CD4-positive, alpha-beta T cell treated with Interferon alpha-2 for 1 hour (primary cell): ENCODE results near the gene FNIP2.
"Not testable (repeated sequence)": the region's sequence is repeated elsewhere in the genome, so short reads cannot be mapped to it uniquely, and the experiment has no call there.

Experiments
- DNase-seq, 2 donors: peaks; one replicate each; pipeline ENCODE4 v3.0.0-alpha.2; 2020 to 2022

Gene FNIP2

GRCh38 chr4:158763462-158763861 lies 5.4 kb upstream of the FNIP2 start:
- DNase-seq: no peak

DNA sequence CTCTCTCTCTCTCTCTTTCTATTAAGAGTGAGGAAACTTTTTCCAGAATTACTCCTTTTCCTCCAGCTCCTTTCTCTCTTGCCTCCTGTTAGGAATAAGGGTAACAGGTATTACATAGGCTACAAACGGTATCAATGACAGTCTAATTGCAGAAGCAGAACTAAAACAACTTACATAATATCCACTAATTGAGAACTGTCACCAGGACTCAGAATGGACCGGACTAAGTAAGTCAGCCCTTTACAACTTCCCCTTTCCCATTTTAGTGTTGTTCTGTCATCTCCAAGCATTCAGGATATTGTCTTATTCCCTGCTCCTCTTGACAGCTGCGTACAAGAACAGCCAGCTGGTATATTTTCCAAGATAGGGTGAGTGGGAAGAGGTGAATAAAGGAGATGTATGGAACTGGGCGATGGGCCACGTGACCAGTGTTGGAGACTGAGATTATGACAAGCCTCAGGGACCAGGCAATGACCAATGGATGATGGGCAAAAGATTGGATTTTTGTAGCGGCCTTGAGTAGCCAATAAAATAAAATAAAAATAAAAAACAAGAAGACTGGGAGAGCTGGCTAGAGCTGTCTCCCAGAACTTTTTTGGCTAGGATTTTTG lies 2.3 kb upstream of the FNIP2 start:
- no peak for DNase-seq

- no peak for DNase-seq
Observed at GRCh38 chr4:158767451-158767850, 1.4 kb upstream of the FNIP2 start.

DNA sequence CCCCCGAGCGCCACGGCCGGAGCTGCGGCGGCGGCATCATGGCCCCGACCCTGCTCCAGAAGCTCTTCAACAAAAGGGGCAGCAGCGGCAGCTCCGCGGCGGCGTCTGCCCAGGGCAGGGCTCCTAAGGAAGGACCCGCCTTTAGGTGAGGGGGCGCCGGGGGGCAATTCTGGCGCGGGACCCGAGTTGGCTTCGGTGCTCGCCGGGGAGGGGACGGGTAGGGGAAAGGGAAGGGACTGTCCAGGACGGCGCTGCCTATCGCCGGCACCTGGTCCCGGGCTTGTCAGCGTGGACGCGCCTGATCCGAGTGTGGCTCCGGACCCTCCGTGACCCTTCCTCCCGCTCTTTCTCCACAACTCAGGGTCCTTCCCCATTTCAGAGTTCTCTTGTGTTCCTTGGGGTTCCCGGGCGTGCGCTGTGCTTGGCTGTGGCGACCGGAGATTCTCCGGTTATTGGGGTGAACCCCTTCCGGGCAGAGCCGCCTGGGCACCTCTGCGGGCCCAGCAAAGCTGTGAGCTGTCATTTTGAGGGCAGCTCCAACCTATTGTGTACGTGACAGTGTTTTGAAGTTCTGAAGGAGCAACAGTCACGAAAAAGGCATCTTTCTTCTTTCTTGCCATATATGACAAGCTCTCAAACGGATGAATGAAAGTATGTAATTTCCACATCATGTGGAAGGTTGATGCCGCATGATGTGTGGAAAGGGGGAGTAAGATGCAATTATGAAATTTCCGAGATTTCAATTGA lies 522 bp downstream of the FNIP2 start:
- peak; percentile 39 to 58 for DNase-seq

- DNase-seq: no peak
Observed at GRCh38 chr4:158770671-158771070, 1.8 kb downstream of the FNIP2 start.

DNA sequence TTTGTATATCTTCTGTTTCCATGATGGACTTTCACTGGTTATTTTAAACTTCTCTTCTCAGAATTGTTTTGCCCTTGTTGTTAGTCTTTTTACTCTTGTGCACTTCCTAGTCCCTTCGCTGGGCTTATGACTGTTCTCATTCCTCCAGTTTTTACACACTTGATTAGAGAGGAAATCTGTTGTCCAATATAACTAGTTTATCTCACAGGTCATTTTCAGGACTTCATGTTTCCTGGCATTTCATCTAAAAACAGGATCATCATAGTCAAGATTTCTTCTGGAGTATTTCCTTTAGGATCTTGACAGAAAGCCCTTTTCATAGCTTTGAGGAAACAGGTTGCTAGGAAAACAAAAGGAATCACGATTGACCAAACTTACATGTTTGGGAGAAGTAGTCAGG lies 3.0 kb downstream of the FNIP2 start:
- DNase-seq: no peak

- no peak for DNase-seq
Observed at GRCh38 chr4:158775091-158775651, 6.3 kb downstream of the FNIP2 start.

GRCh38 chr4:158776106-158776505 lies 7.3 kb downstream of the FNIP2 start:
- no peak for DNase-seq

DNA sequence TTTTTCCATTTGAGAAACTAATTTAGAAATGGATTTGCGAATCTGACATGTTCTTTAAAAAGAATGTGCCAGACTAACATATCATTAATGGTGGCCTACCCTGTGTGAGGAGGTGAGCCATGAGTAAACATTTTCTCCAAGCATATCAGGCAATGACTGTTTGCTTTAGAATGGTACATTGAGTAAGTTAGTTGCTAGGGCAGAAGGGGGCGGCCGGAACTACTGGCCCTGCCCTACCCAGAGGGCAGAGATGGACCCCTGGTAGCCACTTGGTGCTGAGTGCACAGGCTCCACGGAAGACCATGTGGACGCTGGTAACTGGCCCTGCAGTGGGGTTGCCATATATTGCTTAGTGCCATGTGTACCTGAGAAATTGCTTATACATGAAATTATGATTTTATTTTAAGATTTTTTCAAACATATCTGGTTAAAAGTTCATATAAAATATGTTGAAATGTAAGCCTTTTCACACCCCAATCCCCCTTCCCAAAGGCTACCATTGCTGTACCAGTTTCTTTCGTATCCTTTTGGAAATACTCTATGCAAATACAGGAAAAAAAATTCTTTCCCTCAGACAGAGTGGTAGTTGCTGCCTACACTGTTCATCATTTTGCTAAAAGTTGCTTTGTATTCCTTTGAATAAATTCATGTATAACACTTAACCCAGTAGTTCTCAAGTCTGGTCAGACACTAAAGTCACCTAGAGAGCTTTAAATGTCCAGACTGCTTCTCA lies 8.8 kb downstream of the FNIP2 start:
- DNase-seq: no peak

DNA sequence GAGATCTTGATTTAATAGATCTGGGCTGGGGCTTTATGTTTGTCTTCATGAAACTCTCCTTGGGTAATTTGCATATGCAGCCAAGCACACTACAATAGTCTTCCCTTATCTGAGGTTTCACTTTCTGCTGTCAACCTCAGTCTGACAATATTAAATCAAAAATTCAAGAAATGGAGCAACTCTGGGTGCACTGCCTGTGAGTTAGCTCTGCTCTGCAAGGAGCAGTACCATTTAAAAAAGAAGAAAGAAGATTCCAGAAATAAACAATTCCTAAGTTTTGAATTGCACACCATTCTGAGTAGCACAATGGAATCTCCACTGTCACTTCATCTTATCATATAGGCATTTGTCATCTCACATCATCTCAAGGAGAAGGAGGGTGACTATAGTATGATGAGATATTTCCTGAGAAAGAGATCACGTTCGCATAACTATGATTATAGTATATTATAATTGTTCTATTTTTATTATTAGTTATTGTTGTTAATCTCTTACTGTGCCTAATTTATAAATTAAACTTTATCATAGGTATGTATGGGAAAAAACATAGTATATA lies 9.4 kb downstream of the FNIP2 start:
- DNase-seq: peak in 1 of 2 donors; percentile 20

DNA sequence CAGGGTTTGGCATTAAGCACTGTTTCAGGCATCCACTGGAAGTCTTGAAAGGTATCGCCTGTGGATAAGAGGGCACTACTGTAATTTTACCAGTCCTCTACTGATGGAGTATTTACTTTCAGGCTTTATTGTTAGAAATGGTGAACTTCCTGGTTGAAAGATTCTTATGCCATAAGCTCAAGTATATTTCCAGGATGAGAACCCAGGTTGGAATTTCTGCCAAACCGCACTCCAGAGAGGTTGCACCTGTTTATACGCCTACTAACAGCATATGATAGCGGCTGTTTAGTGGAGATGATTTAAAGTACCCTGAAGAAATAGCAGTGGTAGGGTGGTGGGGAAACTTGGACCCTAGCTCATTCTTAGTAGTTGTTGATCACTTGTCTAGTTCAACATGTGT lies 9.9 kb downstream of the FNIP2 start:
- DNase-seq: no peak

- no peak for DNase-seq
Observed at GRCh38 chr4:158781963-158782362, 13.1 kb downstream of the FNIP2 start.

DNA sequence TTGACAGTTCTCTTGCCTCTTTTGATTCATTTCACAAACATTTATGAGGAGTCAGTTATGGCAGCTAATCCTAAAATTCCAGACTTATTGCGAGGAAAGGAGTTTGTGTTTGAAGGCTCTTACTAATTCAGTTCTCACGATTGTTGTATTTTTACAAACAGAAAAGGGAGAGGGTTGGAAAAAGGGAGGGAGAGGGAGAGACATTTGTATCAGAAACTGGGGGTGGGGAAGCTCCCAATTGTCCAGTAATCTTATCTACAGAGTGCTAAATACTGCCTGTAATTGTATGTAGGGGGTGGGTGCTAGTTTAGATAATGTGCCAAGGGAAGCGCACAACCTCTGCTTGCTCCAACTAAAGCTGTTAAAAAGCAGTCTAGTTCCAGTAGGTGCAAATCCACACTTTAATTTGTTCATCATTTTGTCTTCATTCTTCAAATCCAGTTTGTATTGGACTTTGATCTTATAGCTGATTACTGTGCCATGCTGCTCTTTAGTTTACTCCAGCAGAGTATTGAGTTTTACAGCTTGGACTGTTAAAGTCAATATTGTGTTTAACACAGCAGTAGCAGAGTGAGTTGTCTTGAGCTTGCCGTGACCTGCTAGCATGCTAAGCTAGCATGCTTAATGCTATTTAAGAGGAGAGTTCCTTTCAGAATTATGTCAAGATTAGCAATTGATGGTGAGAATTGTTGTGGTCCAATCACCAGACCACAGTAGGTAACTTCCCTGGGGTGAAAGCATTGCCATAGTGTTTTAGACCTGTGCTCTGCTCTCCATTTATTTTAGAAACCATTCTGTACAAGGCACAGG lies 13.9 kb downstream of the FNIP2 start:
- no peak for DNase-seq

DNA sequence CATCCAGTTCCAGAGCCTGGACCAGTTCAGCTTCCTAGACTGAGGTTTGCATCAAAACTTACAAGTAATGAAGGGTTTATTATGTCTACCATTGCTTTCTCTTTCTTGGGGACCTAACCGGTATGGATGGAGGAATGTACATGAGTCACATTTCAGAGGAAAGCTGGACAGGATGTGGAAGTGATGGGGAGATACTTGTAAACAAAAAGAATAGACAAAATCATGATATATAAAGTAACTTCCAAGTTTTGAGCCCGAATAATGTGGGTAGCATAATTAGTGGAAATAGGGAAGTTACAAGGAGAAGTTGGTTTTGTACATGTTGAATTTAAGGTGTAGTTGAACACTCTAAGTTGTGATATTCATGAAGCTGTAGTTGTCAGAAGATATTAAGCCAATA lies 15.0 kb downstream of the FNIP2 start:
- no peak for DNase-seq

DNA sequence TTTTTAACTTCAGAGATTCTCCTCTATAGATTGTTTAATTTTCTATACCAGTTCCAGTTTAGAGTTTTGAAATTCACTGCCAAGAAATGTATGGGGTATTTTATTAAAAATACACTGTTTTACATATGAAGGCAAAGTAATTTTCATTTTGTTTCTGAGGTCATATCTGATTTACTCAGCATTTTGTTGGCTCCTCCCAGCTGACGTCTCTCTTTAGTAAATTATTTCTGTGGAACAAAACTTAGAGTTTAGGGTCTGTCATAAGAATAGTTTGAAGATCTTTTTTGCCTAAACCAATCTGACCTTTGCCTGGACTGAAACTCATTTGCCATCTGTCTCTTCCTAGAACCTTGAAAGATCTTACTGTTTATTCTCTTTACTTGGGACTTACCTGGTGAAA lies 16.9 kb downstream of the FNIP2 start:
- DNase-seq: no peak

GRCh38 chr4:158786121-158786601 lies 17.3 kb downstream of the FNIP2 start:
- no peak for DNase-seq

- no peak for DNase-seq
Observed at GRCh38 chr4:158786955-158787354, 18.1 kb downstream of the FNIP2 start.

DNA sequence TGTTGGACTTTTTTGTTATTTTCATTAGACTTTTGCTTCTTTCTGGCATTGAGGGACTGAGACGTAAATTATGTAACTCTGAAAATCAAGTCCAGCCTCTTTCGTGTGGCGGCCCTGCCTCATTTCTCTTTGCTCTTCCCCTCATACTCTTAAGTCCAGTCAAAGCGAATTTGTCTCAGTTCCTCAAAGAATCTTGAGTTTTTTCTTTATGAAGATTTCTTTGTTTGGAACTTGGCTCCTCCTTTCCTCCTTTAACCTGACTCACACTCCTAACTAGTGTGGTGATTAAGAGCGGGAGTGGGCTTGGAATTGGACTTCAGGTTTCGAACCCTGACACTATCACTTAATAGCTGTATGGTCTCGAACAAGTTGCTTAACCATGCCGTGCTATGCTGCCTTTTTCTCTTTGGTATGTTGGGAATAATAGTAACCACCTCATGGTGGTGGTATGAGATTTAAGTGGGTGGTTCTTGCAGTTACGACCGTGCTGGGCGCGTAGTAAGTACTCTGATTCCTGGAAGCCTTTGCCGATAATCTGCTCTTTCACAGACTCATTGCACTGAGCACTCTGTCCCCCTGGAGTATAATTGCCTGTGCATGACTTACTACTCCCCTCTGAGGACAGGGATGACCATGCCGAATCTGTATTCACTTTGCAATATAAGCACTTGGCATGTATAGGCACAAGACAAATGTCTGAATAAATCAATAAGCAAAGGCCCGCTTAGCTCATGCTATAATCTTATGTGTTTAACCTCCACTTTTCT lies 19.1 kb downstream of the FNIP2 start:
- DNase-seq: no peak

DNA sequence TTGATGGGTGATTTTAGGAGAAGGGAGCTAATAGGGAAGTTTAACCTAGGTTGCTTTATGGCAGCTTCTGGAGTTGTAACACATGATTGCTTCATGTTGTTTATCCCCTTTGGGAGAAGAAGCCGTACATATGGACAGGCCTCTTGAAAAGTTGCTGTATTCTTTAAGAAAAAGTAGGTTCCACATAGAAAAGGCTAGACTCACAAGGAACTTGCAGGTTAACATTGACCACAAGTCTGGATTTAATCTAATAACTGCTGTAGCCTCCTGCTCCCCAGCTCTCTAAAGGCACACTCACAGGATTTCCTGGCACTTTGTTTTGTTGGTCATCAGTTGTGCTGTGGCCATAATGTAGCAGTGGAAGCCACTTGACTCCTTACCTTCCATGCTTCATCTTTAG lies 19.7 kb downstream of the FNIP2 start:
- no peak for DNase-seq

DNA sequence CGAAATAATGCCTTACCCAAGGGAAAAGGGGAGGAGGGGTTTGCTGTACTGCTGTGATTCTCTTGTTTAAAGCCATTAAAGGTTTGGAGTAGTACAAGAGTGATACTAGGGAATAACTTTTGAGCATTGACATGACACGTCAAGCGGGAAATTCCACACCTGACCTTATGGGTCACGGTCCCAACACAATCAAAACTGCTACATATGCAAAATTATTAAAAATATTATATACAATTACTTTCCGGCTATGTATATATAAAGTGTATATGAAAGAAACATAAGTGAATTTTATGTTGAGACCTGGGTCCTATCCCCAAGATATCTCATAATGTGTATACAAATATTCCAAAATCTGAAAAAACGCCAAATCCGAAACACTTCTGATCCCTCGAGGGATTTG lies 21.0 kb downstream of the FNIP2 start:
- DNase-seq: no peak

GRCh38 chr4:158793021-158793420 lies 24.2 kb downstream of the FNIP2 start:
- no peak for DNase-seq

- DNase-seq: not testable (repeated sequence)
Observed at GRCh38 chr4:158793430-158793829, 24.6 kb downstream of the FNIP2 start.
